A549 (cell line): Measurements from ENCODE around the gene DLG2.

Experiments
- BHLHE40 ChIP-seq: IDR thresholded peaks from 2 replicates; pipeline ENCODE4 v1.6.1; 2012; ENCODE audit warnings: low read depth, low read length, inconsistent platforms
- CEBPB ChIP-seq, 2 experiments: fragments of >200 bp in 1 of 2; sonication (Bioruptor Twin) in 1 of 2; formaldehyde crosslinking in 1 of 2; IDR thresholded peaks; 2 replicates each; pipeline ENCODE4 v1.6.1; 2012 to 2016
- CHD2 ChIP-seq: fragments of 150-350 bp; IDR thresholded peaks from 2 replicates; pipeline ENCODE4 v1.6.1; 2014; ENCODE audit warnings: low read length; ENCODE audit not compliant: partially characterized antibody
- CTCF ChIP-seq: fragments of >200 bp; sonication (Bioruptor Twin); formaldehyde crosslinking; IDR thresholded peaks from 3 replicates; pipeline ENCODE4 v1.5.1; 2016
- EP300 ChIP-seq, 2 experiments: fragments of >200 bp; sonication (Bioruptor Twin); formaldehyde crosslinking; IDR thresholded peaks; 2 replicates in 1 of 2; 3 replicates in 1 of 2; pipeline ENCODE4 v1.6.1; 2016 to 2017
- ESRRA ChIP-seq: fragments of 150-350 bp; IDR thresholded peaks from 2 replicates; pipeline ENCODE4 v1.6.1; 2014; ENCODE audit warnings: mild to moderate bottlenecking, low read length, borderline replicate concordance
- HES2 ChIP-seq: fragments of >200 bp; sonication (Bioruptor Twin); formaldehyde crosslinking; IDR thresholded peaks from 2 replicates; pipeline ENCODE4 v1.6.1; 2016
- MAFK ChIP-seq: fragments of 450-650 bp; IDR thresholded peaks from 2 replicates; pipeline ENCODE4 v1.6.1; 2014; ENCODE audit not compliant: partially characterized antibody
- MYC ChIP-seq: IDR thresholded peaks from 2 replicates; pipeline ENCODE4 v1.6.1; 2012; ENCODE audit warnings: mild to moderate bottlenecking, inconsistent platforms, low read length, improper control_type of control experiment, borderline replicate concordance
- NR3C1 ChIP-seq: fragments of >200 bp; sonication (Bioruptor Twin); formaldehyde crosslinking; IDR thresholded peaks from 3 replicates; pipeline ENCODE4 v1.6.1; 2017
- POLR2A ChIP-seq: IDR thresholded peaks from 2 replicates; pipeline ENCODE4 v1.6.1; 2012; ENCODE audit warnings: mild to moderate bottlenecking, low read length
- POLR2AphosphoS2 ChIP-seq: conservative IDR thresholded peaks from 2 replicates; pipeline ENCODE4 v1.6.1; 2012; ENCODE audit warnings: low read length, improper control_type of control experiment, inconsistent platforms
- SMC3 ChIP-seq: fragments of >200 bp; sonication (Bioruptor Twin); formaldehyde crosslinking; IDR thresholded peaks from 3 replicates; pipeline ENCODE4 v1.6.1; 2018; ENCODE audit warnings: inconsistent platforms
- TF ChIP-seq, protein P1 (sequence below): IDR thresholded peaks from 2 replicates; pipeline ENCODE4 v1.6.1; 2012

- TF ChIP-seq CTCF (no peak), CHD2 (no peak), SMC3 (no peak), EP300 (IDR thresholded peaks at IDR 0.05) (no peak), ESRRA (no peak), MYC (no peak), NR3C1 (no peak), HES2 (no peak), POLR2A (no peak), BHLHE40 (no peak), MAFK (no peak), POLR2AphosphoS2 (no peak), CEBPB (IDR thresholded peaks at IDR 0.05) (no peak)
- TF ChIP-seq, protein P1, sequence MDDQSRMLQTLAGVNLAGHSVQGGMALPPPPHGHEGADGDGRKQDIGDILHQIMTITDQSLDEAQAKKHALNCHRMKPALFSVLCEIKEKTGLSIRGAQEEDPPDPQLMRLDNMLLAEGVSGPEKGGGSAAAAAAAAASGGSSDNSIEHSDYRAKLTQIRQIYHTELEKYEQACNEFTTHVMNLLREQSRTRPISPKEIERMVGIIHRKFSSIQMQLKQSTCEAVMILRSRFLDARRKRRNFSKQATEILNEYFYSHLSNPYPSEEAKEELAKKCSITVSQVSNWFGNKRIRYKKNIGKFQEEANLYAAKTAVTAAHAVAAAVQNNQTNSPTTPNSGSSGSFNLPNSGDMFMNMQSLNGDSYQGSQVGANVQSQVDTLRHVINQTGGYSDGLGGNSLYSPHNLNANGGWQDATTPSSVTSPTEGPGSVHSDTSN: no peak
Measured at GRCh38 chr11:83717537-83717936, 1909.6 kb downstream of the DLG2 start.
